ENCODE results near the gene ATG4A.

- TF ChIP-seq POLR2A (IDR thresholded peaks at IDR 0.05): no peak
- TF ChIP-seq, protein P1, sequence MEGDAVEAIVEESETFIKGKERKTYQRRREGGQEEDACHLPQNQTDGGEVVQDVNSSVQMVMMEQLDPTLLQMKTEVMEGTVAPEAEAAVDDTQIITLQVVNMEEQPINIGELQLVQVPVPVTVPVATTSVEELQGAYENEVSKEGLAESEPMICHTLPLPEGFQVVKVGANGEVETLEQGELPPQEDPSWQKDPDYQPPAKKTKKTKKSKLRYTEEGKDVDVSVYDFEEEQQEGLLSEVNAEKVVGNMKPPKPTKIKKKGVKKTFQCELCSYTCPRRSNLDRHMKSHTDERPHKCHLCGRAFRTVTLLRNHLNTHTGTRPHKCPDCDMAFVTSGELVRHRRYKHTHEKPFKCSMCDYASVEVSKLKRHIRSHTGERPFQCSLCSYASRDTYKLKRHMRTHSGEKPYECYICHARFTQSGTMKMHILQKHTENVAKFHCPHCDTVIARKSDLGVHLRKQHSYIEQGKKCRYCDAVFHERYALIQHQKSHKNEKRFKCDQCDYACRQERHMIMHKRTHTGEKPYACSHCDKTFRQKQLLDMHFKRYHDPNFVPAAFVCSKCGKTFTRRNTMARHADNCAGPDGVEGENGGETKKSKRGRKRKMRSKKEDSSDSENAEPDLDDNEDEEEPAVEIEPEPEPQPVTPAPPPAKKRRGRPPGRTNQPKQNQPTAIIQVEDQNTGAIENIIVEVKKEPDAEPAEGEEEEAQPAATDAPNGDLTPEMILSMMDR (IDR thresholded peaks at IDR 0.05): no peak
Measured at GRCh38 chrX:108162265-108162664, 70.7 kb downstream of the ATG4A start.
